ENCODE measurements around the gene STARD5.
A peak's percentile ranks its signal among the peaks of the same experiment; 100 is the strongest.

STARD5 gene

DNA sequence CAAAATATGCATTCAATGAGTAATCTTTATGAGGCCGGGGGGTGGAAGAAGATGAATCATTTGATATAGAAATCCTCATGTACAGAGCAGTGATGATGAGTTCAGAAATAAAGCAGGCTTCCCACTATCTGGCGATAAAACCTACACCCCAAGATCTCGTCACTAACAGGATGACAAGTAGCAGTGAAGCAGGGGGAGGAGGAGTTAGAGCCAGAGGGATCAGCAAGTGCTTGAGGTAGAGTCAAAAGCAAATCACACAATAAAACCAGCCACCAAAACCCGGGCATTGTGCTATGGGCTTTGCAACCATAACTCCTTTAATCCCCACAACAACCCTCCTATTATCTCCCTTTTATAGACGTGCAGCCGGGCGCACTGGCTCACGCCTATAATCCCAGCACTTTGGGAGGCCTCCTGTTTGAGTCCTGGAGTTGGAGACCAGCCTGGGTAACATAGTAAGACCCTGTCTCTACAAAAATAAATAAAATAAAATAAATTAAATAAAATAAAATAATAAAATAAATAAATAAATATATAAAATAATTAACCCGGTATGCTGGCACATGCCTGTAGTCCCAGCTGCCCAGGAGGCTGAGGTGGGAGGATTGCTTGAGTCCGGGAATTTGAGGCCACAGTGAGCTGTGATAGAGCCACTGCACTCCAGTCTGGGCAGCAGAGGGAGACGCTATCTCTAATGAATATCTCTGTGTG lies 53.0 kb downstream of the STARD5 start:
- DNase-seq, result no peak

DNA sequence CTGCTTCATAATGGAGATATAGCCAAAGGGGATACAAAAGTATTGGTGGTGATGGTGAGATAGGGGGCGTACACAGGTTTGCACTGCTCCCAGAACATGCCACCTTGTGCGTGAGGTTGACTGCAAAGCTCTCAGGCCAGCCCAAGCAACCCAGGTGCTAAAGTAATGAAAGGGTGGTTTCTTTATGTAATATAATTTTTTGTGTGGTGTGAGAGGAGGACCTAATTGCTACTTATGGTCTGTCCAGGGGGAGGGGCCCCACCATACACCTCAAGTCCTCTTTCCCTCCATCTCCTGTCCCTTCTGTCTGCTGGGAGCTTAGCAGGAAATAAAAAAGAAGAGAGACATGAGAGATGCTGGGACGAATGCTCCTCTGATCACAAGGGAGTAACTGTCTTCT lies 53.8 kb downstream of the STARD5 start:
- DNase-seq, result no peak

DNA sequence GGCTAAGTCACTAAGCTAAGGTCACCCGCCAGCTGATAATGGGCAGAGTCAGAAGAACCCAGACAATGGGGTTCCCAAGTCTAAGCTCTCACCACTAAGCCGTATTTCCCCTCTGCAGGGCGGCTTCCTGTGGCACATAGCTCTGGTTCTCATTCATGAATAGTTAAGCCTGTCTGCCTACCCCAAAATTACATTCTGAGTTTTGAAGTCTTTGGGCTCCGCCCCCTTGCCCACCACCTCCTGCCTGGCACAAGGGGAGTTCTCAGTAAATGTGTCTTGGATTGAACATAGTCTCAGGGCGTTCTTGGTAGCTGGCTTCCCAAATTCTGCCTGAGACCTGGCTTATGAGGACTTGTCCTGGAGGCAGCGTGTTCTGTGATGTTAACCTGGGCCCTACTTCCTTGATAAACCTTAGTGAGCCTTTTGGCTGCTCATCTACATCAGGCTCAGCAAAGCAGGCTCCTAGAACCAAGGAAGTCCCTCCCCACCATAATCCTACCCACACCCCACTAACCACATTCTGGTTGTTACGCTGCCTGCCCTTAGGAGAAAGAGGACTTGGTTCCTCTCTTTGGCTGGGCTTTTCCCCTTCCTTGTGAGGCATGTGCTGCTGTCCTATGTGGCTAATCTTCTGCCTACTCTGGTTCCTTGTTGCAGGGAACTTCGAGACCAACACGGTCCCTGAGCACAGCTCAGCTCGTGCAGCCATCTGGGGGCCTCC lies 54.9 kb downstream of the STARD5 start:
- DNase-seq, result no peak

DNA sequence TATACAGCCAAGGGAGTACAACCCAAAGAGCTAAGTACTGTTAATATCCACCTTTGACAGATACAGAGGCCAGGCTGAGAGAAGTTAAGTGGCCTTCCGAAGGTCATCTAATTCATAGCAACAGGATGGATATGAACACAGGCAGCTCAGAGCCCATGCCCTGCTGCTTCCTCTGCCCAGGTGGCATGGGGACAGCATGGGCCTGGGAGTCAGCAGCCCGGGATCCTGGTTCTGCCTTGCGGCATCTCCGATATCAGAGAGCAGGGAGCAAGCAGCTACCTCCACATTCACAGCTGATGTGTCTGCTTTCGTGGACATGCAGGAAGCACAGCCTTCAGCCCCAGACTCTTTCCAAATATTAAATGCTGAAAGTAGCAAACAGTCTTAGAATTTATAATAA lies 55.6 kb downstream of the STARD5 start:
- no peak for DNase-seq

DNA sequence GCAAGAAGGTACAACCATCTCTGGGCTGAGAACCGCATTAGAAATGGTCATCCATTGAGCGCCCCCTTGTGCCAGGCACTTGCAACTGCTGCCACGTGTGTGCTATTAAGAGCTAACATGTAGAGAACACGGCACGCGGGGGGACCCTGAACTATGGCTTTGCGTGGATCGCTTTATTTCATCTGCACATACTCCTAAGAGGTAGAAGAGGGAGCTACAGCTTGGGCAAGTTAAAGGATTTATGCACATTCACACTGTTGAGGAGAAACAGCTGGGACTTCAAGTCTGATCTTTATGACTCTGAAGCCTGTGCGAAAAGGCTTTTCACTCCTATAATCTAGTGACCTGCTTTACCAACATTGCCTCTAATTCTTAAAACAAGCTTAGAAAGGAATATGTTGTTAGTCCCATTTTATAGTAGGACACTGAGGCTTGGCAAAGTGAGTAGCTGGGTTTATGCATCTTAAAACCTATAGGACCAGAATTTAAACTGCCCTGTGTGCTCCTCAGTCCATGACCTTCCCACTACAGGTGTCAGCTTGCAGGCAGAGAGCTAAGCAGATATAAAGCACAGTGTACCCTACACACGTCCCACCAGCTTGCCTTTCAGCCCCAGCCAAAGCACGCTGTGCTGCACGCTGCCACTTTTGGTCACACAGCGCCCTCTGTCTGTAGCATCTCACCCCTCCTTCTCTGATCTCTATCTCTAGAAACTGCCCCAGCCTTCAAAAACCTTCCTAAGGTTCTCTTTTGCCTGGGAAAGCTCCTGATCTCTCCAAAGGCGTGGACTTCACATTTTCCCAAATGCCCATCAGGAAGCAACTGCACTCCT lies 57.8 kb downstream of the STARD5 start:
- peak; percentile 83 for DNase-seq

DNA sequence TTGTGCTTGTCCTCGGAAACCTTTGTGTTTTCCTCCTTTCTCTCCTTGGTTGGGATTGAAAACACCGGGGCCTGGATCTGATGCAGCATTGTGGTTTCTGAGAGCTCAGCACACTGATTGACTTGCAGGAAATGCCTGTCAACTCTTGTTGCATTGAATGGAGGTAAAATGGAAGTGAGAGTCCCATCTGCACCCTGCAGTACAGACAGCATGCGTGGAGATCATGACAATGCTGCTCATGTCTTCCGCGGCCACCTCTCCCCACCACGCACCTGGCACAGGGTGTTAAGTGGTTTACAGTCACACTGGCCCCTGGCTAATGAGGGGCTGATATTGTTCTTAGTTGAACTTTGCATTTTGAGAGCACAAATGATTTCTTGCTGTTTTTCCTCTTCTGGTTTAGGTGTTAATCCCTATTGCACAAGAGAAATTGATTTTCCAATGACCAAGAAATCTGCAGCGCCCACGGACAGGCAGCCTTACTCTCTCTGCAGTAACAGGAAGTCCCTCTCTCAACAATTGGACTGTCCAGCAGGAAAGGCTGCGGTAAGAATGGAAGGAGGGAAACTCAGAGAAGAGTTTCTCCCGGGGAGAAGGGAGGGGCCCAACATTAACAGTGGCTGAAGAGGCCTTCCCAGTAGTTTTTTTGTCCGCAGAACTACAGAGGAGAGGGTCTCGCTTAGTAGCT lies 58.5 kb downstream of the STARD5 start:
- no peak for DNase-seq

DNA sequence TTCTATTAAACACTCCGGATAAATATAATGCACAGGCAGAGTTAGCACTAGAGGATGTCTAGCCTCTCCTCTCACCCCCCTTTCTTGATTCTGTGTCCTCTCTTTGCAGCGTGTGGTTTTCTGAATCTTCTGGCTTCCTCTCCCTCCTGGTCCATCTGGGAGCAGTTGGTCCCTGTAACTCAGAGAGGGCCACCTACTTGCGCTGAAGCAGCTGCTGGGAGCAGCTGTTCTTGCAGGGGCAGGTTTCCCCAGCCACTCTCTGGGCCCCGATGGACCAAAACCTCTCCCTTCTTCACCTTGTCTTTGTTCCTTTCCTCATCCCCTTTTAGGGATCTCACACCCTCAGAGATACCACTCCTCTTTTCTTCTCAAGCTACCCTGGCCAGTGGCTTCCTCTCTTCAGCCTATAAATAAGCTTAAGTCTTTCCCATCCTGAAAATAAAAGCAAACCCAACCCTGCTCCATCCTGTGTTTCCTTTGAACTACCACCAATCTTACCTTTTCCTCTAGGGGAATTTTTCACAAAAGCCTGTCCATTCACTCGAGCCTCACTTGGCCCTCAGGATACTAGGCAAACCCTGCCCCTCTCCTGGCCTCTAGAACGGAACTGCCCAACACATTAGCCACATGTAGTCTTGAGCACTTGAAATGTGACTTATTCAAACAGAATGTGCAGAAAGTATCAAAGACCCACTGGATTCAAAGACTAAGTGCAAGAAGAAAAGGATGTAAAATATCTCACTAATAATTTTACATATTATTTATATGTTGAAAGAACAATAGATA lies 59.7 kb downstream of the STARD5 start:
- no peak for DNase-seq

DNA sequence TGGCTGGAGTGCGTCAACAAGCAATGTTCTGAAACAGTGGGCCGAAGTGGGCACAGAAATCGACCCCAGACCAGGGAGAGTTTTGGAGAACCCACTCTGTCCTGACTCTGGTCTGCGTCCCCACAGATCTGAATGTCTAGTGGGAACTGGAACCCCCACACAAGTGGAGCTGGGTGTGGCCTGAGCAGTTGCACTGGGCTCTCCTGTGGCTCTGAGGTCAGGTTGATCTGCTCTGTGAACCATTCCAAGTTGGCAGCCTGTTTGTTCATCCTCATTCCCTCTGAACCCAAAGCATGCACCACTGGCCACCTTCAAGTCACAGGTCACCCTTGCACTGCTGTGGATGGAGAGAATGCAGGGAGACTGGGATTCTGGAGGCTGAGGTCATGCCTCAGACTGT lies 60.5 kb downstream of the STARD5 start:
- DNase-seq, result no peak

DNA sequence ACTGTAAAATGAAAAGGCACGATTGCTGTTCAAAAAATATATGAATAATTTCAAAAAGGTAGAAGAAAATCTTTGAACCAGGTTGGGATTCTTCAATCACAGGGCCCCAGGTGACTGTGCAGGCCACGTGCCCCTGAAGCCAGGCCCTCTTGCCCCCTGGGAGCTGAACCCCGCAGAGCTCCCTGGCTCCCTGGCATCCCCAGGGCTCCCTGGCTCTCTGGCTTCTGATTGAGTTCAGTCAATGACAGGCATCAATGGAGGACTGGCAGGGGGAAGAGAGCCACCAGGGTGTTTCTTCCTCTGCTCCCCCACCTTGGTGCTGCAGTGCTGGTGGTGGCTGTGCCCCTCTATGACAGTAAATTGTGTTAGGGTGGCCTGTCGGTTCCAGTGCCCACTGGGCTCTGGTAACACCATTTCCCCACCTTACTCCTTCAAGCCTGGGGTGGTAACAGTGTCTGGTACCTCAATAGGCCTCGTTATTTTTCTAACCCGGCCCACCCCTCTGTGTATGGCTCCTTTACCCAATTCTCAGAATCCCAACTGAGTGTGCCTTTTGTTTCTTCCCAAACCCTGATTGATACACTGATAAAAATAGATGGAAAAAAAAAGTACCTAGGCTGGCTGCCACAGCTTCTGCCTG lies 62.6 kb downstream of the STARD5 start:
- DNase-seq, result no peak

DNA sequence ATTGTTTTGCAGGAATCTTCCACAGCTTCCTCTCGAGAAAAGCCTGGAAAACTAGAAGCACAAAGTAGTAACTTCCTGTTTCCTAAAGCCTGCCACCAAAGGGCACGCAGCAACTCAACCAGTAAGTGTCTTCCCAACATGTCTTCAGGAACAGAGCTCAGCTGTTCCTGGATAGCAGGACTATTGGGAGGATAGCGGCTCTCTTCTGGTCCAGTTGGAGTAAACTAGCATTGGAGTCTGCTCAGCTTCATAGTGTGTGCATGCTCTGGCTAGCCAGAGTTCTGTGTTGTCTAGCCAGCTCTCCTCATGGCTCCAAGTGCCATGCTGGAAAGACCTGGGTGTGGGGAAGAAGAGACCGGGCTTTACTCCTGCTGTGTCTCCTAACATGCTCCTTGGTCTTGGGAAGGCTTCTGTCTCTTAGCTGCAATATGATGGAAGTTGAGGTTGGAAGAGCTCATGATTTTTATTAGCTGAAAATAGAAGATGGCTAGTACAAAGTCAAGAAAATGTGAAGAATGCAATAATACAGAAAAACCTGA lies 64.1 kb downstream of the STARD5 start:
- no peak for DNase-seq
